Fibroblast of the aortic adventitia (primary cell): ENCODE measurements around the gene ANKRD13C. TPM values are rescaled to one million over a fixed set of nuclear protein-coding genes. Genes with fewer than 3 reads are reported as not detected.
"Not testable (repeated sequence)": the region's sequence is repeated elsewhere in the genome, so short reads cannot be mapped to it uniquely, and the experiment has no call there.

Source experiments
- DNase-seq: peaks from one replicate; pipeline ENCODE4 v3.0.0-alpha.2; 2010; ENCODE audit warnings: low read depth
- H3K4me3 ChIP-seq: 2 replicates; pipeline ENCODE4 v1.5.1; 2011; ENCODE audit warnings: low read depth, mild to moderate bottlenecking, control low read depth, low read length, moderate library complexity
- CTCF ChIP-seq: IDR thresholded peaks from 2 replicates; pipeline ENCODE4 v1.5.1; 2011; ENCODE audit warnings: mild to moderate bottlenecking, low read length, control low read depth, inconsistent platforms; ENCODE audit not compliant: insufficient read depth
- total RNA-seq: library from RNA; depleted of rRNA; stranded (reverse); fragments of >200 nt; gene quantifications from 2 replicates; pipeline ENCODE4 v1.2.3, GENCODE V29; 2012; ENCODE audit warnings: low replicate concordance

Gene ANKRD13C
- total RNA-seq, 1 donor = 37.7 TPM

DNA sequence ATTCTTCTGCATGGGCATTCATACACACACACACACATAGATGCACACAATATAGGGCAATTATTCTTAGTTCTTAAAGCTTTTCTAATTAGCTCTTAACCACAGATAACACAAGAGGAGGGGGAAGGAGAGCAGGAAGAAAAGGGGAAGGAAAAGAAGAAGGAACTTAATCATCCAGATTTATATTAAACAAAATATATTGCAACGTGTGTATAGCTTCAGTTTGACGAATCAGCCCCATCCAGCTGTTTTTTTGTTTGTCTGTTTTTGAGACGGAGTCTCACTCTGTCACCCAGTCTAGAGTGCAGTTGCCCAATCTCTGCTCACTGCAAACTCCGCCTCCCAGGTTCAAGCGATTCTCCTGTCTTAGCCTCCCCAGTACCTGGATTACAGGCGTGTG lies 21.7 kb upstream of the ANKRD13C start:
- H3K4me3 ChIP-seq = no peak overlapping the region
- TF ChIP-seq CTCF = no peak

DNA sequence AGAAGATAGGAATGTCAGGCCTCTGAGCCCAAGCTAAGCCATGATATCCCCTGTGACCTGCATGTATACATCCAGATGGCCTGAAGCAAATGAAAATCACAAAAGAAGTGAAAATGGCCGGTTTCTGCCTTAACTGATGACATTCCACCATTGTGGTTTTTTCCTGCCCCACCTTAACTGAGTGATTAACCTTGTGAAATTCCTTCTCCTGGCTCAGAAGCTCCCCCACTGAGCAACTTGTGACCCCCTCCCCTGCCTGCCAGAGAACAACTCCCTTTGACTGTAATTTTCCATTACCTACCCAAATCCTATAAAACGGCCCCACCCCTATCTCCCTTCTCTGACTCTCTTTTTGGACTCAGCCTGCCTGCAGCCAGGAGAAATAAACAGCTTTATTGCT lies 19.1 kb upstream of the ANKRD13C start:
- not testable (repeated sequence) for DNase-seq, H3K4me3 ChIP-seq

More for the DNA sequence above, 21.7 kb upstream of the ANKRD13C start:
- DNase-seq = no peak

DNA sequence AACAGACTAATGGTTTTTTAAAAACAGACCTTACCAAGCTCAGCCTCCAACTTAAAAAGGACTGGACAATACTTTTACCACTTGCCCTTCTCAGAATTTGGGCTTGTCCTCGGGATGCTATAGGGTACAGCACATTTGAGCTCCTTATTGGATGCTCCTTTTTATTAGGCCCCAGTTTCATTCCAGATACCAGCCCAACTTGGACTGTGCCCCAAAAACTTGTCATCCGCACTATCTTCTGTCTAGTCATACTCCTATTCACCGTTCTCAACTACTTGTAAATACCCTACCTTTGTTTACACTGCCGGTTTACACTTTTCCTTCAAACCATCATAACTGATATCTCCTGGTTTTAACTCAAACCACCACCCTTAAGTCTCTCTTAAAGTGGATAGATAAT lies 17.9 kb upstream of the ANKRD13C start:
- no peak for TF ChIP-seq CTCF
- no peak overlapping the region for H3K4me3 ChIP-seq
- DNase-seq = no peak

DNA sequence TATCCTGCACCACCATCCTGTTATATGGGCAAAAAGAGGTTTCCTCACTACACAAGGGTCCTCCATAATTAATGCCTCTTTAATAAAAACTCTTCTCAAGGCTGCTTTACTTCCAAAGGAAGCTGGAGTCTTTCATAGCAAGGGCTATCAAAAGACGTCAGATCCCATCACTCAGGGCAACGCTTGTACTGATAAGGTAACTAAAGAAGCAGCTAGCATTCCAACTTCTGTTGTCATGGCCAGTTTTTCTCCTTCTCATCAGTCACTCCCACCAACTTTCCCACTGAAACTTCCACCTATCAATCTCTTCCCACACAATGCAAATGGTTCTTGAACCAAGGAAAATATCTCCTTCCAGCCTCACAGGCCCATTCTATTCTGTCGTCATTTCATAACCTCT lies 17.1 kb upstream of the ANKRD13C start:
- DNase-seq, H3K4me3 ChIP-seq: not testable (repeated sequence)

DNA sequence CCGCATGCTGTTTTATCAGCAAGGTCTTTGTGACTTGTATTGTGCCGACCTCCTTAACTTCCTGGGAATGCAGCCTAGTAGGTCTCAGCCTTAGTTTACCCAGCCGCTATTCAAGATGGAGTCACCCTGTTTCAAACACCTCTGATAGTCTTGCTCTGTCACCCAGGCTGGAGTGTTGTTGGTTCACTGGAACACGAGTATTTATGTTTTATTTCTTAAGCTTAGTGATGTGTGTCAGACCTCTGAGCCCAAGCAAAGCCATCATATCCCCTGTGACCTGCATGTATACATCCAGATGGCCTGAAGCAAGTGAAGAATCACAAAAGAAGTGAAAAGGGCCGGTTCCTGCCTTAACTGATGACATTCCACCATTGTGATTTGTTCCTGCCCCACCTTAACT lies 12.9 kb upstream of the ANKRD13C start:
- not testable (repeated sequence) for DNase-seq, H3K4me3 ChIP-seq

GRCh38 chr1:70366997-70367396 lies 12.5 kb upstream of the ANKRD13C start:
- not testable (repeated sequence) for H3K4me3 ChIP-seq, DNase-seq

GRCh38 chr1:70366425-70366952 lies 12.0 kb upstream of the ANKRD13C start:
- H3K4me3 ChIP-seq, DNase-seq: not testable (repeated sequence)

GRCh38 chr1:70364439-70364838 lies 9.9 kb upstream of the ANKRD13C start:
- TF ChIP-seq CTCF = no peak
- H3K4me3 ChIP-seq = no peak overlapping the region
- no peak for DNase-seq

- DNase-seq = peak; percentile 85
- TF ChIP-seq CTCF = no peak
Observed at GRCh38 chr1:70361727-70362398, 7.3 kb upstream of the ANKRD13C start.

More at GRCh38 chr1:70361727-70362398, 7.3 kb upstream of the ANKRD13C start:
- H3K4me3 ChIP-seq = no peak overlapping the region
